Astrocyte (in vitro differentiated cells and primary cell): ENCODE measurements around the gene TUBA3C.
"Not testable (repeated sequence)": the region's sequence is repeated elsewhere in the genome, so short reads cannot be mapped to it uniquely, and the experiment has no call there.

ENCODE experiments used
- CTCF ChIP-seq: IDR thresholded peaks from 2 replicates; pipeline ENCODE4 v1.5.1; 2011; ENCODE audit warnings: low read depth, mild to moderate bottlenecking, inconsistent platforms, low read length, moderate library complexity; ENCODE audit not compliant: insufficient read depth
- EZH2 ChIP-seq: IDR thresholded peaks from 2 replicates; pipeline ENCODE4 v1.6.1; 2012; ENCODE audit warnings: mild to moderate bottlenecking, low read length, inconsistent platforms; ENCODE audit not compliant: insufficient read depth

- not testable (repeated sequence) for TF ChIP-seq CTCF, EZH2
Measured at GRCh38 chr13:19207413-19207812, 25.8 kb upstream of the TUBA3C start.
